GM18517 (cell line): ENCODE results near the gene MAMLD1.
"Not testable (repeated sequence)": the region's sequence is repeated elsewhere in the genome, so short reads cannot be mapped to it uniquely, and the experiment has no call there.

Experiments
- ATAC-seq: cut with Tn5 transposase; IDR thresholded peaks from one replicate; pipeline ENCODE4 v1.9.1; 2021; ENCODE audit warnings: mild to moderate bottlenecking, moderate library complexity; ENCODE audit not compliant: unreplicated experiment

Gene MAMLD1

GRCh38 chrX:150362599-150363481 is at the start of gene MAMLD1:
TSS of gene MAMLD1 (plus strand) at chrX:150363317. CDS start at chrX:150445517, 82,200 bp downstream.
- ATAC-seq: no peak

- no peak for ATAC-seq
Measured at GRCh38 chrX:150313514-150313913, 49.6 kb upstream of the MAMLD1 start.

- no peak for ATAC-seq
Measured at GRCh38 chrX:150314186-150314585, 48.9 kb upstream of the MAMLD1 start.

DNA sequence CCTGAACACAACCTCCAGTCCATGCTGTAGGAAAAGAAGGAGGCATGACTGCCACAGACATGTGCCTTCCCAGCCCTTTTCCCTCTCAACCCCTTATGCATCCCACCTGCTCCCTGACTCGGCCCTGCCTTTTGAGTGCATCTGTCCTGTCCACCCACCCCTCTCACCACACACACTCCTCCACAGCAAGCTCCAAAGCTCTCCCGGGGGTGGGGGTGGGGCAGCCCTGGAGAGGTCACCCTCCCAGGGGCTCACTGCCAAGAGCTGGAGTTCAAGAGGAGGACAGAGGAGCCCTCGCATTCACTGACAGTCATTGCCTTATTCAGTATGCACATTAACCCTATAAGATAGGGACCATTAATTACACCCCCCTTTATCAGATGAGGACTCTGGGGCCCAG is 46.6 kb upstream of the MAMLD1 start:
- ATAC-seq: no peak

DNA sequence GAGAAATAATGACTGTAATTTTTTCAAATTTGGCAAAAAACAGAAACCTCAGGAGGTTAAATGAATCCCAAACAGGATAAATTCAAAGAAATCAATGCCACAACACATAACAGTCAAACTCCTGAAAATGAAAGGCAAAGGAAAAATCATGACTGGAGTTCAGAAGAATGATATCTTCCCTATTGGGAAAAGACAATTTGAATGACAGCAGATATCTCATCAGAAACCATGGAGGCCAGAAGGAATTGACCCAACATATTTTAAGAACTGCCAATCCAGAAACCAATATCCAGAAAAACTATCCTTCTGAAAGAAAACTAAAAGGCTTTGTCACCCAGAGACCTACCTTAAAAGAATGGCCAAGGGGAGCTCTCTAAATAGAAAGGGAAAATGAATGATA is 40.1 kb upstream of the MAMLD1 start:
- ATAC-seq: no peak

DNA sequence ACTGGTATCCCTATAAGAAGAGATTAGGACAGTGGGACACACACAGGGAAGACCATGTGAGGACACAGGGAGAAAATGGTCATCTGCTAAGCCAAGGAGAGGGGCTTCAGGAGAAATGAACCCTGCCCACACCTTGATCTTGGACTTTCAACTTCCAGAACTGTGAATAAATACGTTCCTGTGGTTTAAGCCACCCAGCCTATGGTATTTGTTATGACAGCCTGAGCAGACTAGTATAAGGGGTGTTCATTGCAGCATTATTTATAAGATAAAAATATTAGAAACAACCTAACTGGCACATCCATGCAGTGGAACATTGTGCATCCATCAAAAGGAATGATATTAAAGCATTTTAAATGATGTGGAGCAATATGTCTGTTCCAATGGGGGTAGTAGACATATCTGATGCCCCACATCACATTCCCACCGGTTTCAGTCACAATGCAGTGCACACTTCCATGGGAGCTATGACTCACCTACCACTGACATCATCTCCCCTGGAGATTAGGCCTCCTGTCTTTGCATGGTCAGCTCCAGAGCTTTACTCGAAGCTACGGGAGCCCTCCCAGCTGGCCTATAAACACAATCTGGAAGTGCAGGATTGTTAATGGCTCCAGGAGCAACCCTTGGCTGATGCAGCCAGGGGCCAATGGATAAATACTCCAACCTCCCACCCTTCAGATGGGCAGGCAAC is 38.9 kb upstream of the MAMLD1 start:
- no peak for ATAC-seq

DNA sequence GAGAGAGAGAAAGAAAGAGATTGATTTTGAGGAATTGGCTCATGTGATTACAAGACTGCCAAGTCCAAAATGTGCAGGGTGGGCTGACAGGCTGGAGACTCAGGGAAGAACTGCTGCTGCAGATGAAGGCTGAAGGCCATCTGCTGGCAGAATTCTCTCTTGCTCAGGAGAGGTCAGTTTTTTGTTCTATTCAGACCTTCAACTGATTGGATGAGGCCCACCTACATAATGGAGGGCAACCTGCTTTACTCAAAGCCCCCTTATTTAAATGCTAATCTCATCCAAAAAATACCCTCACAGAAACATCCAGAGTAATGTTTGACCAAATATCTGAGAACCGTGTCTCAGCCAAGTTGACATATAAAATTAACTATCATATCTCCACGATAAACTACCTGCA is 38.2 kb upstream of the MAMLD1 start:
- no peak for ATAC-seq

- no peak for ATAC-seq
Measured at GRCh38 chrX:150326541-150327247, 36.4 kb upstream of the MAMLD1 start.

DNA sequence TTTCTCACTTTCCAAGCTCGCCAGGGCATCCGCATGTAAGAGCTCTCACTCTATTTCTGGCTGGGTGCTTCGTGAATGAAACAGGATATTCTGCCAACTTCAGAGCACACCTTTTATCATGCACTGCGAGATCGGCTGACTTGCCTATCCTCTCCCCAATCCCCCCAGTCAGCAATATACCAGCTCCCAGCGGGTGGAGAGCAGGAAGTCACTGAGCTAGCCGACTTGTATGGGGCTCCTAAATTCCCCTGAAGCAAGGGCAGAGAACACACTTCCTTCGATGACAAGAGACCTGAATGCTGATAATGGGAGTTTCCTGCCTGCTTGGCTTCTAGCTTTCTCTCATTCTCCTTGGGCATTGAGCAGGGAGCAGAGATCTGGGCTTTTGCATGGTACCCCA is 33.8 kb upstream of the MAMLD1 start:
- ATAC-seq: no peak

DNA sequence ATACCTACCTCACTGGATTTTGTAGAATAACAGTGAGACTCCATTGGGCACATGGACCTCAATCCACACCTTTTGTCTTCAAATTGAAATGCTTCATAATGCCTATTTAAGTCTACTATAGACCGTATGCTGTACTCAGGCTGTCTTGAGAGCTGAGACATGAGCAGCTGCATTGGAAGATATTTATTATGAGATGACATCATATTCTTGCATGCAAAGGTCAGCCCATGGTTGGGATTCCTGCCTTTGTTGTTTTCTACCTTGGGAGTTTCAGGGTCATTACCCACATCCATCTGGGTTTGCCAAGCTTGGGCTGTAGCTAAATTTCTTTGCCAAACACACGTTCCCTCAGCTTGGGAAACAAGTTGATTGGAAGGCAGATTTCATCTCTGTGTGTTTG is 33.2 kb upstream of the MAMLD1 start:
- no peak for ATAC-seq

DNA sequence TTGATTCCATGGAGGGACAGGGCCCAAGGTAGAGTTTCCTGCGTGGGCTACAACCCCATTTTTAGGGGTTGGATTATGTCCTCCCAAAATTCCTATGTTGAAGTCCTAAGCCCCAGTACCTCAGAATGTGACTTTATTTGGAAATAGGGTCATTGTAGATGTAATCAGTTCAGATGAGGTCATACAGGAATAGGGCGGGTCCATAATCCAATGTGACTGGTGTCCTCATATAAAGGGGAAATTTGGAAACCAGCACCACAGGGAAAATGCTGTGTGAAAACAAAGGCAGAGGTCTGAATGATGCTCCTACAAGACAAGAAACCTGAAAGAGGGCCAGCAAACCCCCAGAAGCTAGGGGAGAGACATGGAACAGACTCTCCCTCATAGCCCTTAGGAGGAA is 31.1 kb upstream of the MAMLD1 start:
- no peak for ATAC-seq

DNA sequence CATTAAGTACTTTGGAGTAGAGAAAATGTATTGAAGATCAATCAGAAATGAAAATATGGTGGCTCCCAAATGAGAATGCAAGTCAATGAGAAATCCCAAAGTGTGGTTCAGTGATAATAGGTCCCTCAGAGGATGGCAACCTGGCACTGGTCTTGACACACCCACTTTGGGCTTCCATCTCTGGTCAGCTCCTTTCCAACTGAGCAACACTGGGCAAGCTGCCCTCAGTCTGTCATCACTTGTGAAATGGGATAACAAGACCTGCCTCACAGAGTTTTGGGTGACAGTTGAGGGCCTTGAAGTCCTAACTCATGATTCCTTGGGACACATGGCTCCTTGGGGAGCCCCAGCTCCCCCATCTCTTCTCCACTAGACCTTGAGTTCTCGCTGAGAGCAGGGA is 29.0 kb upstream of the MAMLD1 start:
- no peak for ATAC-seq

DNA sequence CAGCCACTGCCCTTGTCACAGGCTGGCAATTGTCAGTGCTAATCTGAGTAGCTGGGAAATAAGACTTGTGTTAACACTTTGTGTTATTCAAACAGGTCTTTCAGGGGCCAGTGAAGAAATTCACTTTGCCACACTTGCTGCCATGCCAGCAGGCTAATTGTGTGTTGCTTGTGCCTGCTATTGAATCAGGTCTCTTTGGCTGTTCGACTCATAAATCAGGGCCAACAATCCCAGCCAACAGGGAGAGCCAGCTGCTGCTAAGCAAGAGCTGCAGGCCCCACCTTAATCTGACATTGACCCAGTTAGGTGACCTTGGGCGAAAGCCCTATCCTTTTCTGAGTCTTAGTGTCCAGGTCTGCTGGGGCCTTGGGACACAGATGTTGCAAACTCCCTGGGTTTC is 28.1 kb upstream of the MAMLD1 start:
- ATAC-seq: no peak

DNA sequence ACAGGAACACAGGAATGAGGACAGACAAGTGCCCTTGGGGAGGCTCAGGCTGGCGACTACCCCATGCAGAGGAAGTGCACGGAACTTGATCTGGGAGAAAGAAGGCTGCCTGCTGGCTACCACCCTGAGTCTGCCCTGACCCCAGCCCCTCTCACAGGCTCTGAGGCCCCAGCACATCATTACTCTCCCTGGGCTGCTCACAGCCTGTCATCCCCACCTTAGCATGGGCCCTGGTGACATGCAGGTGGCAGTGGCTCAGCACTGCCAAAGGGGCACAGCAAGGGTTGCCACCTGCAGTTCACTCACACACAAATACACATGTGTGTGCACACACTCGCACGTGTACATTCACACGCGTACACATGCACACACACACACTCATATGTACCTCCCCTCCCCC is 26.1 kb upstream of the MAMLD1 start:
- no peak for ATAC-seq

DNA sequence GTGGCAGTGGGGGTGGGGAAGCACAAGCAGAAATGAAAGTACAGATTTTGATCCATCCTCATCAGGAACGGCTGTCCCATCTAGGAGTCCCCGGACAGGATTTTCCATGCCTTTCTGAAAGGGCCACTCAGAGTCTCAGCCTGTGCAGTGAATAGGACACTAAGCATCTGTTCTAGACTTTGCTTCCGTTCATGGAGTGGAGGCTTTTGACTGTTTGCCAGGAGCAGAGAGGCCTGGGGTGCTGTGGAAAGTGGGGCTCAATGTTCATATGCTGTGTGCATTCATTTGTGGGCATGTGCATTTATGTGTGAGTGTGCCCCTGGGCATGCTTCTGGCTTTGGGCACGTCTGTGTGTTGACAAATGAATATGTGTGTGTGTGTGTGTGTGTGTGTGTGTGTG is 25.6 kb upstream of the MAMLD1 start:
- no peak for ATAC-seq

DNA sequence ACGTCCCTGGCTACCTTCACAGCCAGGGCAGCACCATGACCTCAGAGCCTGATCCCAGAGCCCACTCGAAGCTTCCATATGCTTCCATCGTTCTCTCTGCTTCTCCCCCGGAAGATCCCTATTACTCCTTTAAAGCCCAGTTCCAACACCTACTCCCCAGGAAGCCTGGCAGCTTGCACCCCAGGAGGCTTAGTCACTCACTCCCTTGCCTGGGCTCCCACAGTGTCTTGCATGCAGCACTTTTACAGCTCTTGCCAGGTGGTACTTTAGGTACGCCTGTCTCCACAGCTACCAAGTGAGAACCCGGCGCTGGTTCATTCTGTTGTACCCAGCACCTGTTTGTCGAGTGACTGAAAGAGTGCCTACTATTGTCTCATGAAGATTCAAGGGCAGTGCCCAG is 24.5 kb upstream of the MAMLD1 start:
- no peak for ATAC-seq

GRCh38 chrX:150339736-150340135 is 23.4 kb upstream of the MAMLD1 start:
- ATAC-seq: no peak

GRCh38 chrX:150340326-150340725 is 22.8 kb upstream of the MAMLD1 start:
- ATAC-seq: not testable (repeated sequence)

- ATAC-seq: no peak
Measured at GRCh38 chrX:150347471-150347870, 15.6 kb upstream of the MAMLD1 start.

DNA sequence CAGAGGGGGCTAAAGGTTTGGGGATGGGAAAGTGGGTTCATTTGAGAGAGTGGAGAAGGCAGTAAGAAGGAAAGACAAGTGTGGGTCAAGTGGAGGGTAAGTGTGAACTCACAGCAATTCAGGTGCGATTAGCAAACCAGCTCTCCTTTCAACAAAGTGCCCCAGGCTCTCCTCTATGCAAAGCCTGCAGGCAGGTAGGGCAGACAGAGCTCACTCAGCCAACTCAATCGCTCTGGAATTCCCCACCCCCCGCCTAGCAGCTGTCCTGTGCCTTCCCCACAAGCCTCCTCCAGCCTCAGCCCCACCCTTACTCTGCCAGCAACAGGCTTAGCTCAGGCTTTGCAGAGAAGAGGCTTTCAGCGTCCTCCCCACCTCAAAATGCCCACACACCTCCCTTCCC is 14.8 kb upstream of the MAMLD1 start:
- ATAC-seq: no peak

- no peak for ATAC-seq
Measured at GRCh38 chrX:150352114-150352513, 11.0 kb upstream of the MAMLD1 start.

DNA sequence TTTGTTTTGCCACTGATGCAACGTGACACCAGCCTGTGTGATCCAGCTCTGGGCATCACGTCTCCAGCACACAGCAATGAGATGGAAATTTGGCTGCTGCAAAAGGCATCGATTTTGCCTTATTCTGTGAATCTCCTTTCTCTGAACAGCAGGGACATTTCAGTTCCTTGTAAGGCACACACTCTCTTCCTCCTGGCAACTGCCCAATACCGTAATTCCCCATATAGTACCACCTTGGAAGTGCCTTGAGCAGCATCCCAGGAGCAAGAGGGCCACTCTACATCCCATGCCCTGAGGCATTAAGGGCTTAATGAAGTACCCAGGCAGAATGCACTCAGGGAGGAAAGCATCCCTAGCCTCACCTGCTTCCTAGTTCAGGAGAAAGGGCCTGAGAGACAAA is 10.5 kb upstream of the MAMLD1 start:
- no peak for ATAC-seq
